Posterior cingulate gyrus (tissue), 11 donors: ENCODE results near the gene ARSD.
"Not testable (repeated sequence)": the region's sequence is repeated elsewhere in the genome, so short reads cannot be mapped to it uniquely, and the experiment has no call there.

Source experiments
- DNase-seq, 10 donors: peaks; one replicate each; pipeline versions ENCODE4 v3.0.0 to v3.0.0-alpha.2; 2020 to 2021; ENCODE audit warnings: mixed read lengths in 3 of 10
- intact Hi-C: fragments of 100-400 bp; cut with DNase I; formaldehyde crosslinking; loops from one replicate; pipeline ENCODE4 v1.15.1; 2023

ARSD gene, protein sequence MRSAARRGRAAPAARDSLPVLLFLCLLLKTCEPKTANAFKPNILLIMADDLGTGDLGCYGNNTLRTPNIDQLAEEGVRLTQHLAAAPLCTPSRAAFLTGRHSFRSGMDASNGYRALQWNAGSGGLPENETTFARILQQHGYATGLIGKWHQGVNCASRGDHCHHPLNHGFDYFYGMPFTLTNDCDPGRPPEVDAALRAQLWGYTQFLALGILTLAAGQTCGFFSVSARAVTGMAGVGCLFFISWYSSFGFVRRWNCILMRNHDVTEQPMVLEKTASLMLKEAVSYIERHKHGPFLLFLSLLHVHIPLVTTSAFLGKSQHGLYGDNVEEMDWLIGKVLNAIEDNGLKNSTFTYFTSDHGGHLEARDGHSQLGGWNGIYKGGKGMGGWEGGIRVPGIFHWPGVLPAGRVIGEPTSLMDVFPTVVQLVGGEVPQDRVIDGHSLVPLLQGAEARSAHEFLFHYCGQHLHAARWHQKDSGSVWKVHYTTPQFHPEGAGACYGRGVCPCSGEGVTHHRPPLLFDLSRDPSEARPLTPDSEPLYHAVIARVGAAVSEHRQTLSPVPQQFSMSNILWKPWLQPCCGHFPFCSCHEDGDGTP

DNA sequence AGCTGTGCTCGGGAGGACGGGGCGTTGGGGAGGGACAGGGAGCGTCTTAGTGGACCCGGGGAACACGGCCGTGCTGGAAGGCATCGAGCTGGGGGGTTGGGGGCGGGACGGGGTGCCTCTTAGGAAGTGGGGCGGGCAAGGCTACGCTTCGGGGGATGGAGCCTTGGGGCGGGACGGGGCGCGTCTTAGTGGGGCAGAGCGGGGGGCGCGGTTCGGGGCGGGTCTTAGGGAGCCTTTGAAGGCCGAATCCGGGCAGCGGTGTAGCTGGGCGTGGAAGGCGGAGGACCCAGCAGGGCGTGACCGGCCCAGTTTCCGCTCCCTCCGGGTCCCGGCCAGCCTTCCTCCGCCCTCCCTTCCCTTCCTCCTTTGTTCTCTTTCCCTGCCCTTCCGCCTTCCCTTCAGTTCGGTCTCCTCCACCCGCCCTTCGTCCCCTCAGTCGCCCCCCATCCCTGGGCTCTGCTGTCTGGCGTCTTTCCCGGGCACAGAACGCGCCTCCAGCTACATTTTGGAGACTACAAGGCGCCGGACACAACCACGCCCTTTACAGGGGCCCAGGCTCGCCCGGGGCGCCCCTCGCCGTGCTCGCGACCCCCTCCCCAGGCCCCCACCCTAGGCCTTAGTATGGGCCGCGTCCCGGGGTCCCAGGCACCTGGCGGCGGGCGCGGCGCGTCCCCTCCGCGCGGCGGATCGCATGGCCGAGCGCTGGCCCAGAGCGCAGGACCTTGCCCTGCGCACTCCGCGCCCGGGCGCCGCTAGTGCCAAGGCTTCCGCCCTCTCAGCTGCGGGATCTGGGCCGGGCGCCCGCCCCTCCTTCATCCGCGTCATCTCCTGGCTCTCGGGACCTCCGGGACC lies at the start of gene ARSD:
Gene ARSD (minus strand): TSS at position 757 of the 852 bp plus-strand sequence. CDS start 64 bp downstream, at position 693.
- peak; percentile 42 to 92 (median 56) for DNase-seq
- intact Hi-C loops = no loop called here

DNA sequence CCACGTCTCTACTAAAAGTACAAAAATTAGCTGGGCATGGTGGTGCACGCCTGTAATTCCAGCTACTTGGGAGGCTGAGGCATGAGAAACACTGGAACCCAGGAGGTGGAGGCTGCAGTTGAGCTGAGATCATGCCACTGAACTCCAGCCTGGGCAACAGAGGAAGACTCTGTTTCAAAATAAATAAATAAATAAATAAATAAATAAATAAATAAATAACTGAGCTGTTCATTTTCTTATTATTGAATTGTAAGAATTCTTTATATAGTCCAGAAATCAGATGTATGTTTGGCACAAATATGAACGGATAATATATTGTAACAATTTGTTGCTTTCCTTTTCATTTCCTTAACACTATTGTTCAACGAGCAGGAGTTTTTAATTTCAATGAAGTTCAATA lies 49.5 kb upstream of the ARSD start:
- DNase-seq, intact Hi-C loops: not testable (repeated sequence)

DNA sequence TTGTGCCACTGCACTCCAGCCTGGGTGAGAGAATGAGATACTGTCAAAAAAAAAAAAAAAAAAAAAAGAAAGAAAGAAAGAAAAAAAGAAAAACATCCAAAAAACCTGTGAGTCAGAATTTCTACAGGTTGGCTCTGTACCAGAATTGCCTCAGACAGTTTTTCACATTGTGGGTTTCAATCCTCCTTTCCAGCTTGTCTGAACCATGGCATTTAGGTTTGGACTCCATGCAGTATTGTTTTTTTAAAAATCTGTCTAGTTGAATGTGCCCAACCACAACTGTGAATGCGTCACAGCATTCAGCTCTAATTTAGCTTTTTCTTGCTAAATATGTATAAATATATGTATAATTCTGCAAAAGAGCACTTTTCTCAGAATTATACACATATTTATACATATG lies 45.8 kb upstream of the ARSD start:
- intact Hi-C loops = no loop called here
- no peak for DNase-seq

DNA sequence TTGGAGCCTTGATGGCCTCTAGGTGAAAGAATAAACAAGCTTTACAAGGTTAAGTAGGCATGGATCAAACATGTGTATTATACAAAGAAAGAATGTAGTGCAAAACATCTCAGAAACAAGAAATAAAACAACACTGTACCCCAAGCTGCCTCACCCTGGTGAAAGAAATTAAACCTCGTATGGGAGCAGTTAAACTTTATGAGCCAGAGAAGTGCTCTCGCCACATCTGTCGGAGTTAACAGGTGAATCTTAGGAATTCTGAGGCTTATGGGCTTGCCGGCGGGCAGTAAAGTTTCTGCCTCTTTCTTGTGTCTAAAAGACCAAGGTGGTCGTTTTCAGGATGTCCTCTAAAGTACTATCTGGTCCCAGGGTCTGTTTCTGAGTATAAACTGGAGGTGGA lies 43.3 kb upstream of the ARSD start:
- intact Hi-C loops = no loop called here
- no peak for DNase-seq

DNA sequence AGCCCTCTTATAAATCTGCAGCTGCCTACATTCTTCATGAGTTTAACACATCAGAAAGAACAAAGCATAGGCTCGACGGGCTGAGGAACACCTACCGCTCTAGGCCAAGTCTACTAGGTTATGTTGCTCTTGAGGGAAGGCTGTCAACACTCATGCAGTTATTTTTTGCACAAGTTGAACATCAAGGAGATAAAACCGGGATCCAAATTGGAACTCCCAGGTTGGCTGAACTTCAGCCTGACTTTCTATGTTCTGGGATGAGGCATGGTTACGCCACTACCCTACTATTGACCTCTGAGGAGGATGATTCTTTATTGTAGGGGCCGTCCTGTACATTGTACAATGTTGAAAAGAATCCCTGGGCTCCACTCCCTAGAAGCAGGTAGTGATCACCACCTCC lies 39.9 kb upstream of the ARSD start:
- intact Hi-C loops = no loop called here
- DNase-seq = no peak

DNA sequence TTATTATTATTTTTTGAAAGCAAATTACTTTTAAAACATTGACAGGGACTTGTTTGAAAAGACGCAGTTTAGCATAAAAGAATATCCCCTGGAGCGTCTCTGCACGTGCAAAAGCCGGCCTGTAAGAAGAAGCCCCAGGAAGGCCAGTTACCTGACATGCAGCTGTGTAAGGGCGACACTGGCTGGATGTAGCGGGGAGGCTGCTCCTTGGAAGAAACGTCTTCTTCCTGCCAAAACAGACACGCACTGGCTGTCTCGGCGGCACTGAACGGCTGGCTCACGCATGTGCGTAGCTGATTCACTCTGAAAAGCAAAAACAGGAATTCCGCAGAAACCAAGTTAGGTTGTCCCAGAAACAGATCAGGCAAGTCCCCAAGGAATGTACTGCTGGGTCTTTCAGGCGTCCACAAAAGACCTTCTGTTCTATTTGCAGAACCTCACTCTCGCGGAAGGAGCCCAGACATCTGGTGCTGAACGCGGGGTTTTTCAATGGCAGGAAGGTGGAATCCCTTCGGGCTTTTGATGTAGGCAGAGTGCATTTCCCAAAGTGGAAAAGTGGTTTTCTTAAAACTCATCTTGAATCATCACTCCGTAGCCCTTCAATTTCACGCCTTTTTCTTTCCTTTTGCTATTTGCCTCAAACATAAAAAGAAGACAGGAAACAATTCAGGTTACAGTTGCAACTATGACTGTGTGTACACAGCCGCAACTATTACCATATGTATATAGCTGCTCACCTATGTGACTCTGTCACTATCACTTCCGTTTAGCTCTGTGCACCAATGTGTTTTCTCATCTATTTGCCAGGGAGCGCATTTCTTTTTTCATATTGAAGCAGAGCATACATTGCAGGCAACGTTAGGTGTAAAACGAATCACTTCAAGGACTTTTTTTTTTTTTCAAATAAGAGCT lies 39.1 kb upstream of the ARSD start:
- intact Hi-C loops = no loop called here
- peak; percentile 10 to 92 (median 44) for DNase-seq

DNA sequence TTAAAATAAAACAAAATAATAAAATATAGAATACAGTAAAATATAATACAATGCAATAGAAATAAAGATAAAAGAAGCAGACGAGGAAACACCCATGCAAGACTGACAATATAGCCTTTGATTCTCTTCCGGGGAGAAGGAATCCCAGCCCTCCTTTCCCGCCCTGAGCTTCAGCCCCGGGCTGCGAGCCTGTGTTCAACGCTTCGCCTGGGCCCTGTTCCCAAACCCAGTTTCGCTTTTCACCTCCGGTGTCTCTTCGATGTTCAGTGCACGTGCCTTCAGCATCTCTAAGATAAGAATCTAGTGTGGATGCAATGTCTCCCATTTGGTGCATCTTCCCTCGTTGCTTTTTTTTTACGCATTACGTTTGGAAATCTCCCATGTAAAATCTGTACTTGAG lies 38.4 kb upstream of the ARSD start:
- DNase-seq = no peak
- intact Hi-C loops = no loop called here

DNA sequence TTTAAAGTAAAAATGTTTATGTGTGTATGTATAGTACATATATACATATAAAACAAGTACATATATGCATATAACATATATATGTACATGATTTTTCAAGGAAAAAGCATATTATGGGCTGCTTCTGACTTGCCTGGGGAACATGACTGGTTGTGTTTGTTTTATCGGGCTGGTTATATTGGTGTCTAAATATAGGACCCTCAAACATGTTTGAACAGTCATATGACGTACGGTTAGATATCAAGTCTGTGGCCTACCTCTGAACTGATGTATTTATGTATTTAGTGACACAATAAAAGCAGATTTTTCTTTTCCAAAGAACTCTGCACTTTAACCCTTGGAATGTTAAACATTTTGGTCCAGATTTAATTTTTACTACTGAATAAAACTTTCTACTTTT lies 37.9 kb upstream of the ARSD start:
- intact Hi-C loops = no loop called here
- no peak for DNase-seq

DNA sequence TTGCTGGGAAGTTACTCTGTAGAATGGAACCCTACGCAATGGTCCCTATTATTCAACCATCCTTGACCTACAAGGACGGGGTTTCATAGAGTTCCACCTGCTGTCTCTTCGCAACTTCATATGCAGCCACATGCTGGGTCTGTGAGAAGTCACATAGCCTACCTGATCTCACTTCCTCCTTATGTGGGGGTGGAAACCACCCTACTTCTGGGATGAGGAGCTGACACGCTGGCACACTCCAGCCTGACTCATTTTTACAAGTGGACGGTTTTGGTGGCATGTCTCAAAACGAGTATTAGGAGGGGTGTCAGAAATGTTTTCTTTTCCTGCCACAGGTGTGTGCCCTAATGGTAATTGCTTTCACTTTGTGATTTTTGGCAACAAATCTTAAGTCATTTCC lies 36.8 kb upstream of the ARSD start:
- DNase-seq = no peak
- intact Hi-C loops = no loop called here

DNA sequence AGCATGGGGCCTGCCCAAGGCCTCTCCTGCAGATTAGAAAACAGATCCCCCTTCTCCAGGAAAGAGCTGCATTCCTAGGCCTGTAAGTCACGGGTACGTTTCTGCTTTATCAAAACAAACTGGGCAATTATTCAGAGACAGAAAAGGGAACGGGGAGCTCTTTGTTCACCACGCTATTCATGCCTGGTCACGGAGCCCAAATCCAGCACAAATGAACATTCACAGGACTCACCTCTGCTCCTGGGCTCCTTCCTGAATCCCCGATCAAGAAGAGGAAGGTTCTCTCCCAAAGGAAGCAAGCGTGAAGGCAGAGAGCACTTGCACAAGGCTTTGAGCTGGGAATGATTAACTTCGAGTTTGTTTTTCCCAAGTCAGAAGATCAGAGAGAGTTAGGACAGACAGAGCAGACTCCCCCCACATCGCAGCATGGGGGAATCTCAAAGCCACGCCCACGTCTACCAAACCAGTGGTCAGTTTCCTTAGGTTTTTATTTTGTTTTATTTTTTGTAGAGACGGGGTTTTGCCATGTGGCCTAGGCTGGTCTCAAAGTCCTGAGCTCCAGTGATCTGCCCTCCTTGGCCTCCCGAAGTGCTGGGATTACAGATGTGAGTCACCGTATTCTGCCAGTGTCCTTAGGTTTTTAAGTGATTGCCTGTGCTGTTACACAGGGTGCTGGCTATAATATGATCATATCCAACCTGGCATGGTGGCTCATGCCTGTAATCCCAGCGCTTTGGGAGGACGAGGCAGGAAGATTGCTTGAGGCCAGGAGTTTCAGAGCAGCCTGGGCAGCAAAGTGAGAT lies 35.1 kb upstream of the ARSD start:
- intact Hi-C loops, DNase-seq: not testable (repeated sequence)

DNA sequence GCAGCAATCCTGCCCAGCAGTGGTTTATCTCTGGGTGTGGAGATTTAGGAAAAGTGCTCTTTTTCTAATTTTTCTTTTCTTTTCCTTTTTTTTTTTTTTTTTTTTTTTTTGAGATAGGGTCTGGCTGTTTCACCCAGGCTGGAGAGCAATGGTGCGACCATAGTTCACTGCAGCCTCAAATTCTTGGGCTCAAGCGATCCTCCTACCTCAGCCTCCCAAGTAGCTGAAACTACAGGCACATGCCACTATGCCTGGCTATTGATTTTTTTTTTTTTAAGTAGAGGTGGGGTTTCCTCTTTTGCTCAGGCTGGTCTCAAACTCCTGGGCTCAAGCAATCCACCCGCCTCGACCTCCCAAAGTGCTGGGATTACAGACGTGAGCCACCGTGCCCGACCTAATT lies 34.3 kb upstream of the ARSD start:
- intact Hi-C loops, DNase-seq: not testable (repeated sequence)

DNA sequence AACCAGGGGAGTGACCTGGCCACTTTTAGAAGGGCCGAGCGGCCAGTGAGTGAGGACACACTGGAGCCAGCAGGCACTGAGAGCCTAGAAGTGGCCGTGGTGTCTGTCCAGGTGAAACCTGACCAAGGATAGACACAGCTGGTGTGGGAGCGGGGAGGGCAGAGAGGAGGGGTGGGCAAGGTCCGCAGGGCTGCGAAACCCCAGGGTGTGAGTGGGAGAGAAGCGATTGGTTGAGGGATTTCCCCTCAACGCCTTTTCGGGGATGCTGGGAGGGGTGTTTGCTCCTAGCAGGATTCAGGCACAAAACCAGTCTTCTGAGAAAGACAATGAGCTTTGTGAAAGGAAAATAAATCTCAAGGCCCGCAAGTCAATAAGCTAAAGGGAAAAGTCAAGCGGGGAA lies 33.2 kb upstream of the ARSD start:
- intact Hi-C loops = no loop called here
- DNase-seq = no peak

DNA sequence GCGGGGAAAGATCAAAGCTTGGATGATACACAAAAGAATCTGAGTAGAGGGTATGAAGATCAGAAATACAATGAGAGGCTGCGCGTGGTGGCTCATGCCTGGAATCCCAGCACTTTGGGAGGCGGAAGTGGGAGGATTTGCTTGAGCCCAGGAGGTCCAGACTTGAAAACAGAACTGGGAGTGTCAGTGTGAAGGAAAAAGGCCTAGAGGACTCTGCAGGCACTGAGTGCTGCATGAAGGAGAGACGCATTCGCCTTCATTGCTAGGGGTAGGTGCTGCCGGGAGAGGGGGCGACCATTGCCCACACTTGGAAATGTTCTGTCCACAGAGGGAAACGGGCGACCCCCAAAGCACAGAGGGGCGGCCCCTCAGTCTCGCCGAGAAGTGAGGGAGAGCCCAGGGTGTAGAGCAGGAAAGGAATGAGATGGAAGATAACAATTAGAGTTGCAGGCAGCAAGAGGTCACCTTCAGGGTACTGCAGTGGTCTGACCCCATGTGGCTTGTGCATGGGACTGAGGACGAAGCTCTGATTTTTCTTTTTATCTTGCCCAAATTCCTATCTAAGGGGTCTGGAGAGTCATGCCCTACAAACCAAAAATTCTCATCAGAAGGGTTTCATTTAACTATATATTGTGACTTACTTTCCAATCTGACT lies 31.8 kb upstream of the ARSD start:
- intact Hi-C loops = no loop called here
- DNase-seq = no peak

DNA sequence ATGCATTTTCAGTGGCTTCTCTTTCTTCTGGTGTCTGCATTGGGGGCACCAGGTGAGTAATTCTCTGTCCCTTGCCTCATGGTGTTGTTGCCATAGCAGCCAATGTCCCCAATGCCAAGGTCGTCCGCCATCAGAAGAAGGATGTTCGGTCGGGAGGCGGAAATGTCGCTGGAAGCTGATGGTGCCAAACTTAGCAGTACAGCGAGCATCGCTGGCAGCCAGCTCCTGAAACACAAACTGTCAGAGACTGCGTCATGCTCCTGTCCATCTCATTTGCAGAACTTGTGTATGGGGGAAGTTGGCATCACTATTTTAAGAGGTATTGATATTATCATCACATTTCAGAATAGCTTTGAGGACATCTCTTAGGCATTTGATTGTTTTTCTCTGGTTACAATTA lies 29.1 kb upstream of the ARSD start:
- peak in 1 of 10 donors; percentile 37 for DNase-seq
- intact Hi-C loops = no loop called here

DNA sequence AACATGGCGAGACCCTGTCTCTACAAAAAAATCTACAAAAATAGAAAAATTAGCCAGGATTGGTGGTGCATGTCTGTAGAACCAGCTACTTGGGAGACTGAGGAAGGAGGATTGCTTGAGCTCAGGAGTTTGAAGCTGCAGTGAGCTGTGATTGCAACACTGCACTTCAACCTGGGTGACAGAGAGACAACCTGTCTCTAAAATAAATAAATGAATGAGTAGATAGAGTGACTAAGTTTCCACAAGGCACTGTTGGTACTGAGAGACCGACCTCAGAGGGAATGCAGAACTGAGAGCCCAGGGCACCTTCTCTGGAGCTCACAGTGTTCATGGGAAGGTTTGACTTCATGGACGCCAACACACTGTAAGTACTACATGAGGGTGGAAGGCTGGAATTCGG lies 26.7 kb upstream of the ARSD start:
- peak in 1 of 10 donors; percentile 30 for DNase-seq
- intact Hi-C loops = no loop called here

DNA sequence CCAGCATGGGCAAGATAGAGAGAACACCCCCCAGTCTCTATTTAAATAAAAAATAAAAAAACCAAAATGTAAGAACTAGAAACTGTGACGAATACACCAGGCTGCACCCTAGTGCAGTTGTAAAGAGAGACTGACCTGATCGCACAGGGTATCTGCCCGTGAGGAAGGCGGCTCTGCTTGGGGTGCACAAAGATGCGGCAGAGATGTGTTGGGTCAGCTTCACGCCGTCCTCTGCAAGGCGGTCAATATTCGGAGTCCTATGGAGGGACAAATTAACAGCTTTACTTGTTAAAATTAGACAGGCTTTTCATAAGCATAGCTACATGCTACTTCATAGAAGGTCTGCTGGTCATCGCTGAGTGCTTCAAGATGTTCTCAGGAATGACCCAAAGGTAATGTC lies 26.1 kb upstream of the ARSD start:
- DNase-seq = no peak
- intact Hi-C loops = no loop called here

DNA sequence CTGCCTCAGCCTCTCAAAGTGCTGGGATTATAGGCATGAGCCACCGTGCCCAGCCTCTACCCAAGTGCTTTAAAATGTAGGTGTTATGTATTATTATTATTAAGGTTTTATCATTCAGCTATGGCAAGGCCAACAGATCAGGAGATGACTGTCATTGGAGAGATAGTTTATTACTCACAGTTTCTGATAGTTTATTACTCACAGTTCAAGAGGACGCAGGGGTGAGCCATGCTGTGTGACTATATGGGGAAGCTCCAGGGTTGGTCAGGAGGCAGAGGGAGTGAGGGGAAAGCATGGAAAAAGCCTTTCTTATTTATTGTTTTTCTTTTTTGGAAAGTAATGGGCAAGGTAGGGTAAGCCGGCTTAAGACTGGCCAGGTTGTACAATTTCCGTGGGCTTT lies 25.4 kb upstream of the ARSD start:
- peak in 1 of 10 donors; percentile 2 for DNase-seq
- intact Hi-C loops = no loop called here

DNA sequence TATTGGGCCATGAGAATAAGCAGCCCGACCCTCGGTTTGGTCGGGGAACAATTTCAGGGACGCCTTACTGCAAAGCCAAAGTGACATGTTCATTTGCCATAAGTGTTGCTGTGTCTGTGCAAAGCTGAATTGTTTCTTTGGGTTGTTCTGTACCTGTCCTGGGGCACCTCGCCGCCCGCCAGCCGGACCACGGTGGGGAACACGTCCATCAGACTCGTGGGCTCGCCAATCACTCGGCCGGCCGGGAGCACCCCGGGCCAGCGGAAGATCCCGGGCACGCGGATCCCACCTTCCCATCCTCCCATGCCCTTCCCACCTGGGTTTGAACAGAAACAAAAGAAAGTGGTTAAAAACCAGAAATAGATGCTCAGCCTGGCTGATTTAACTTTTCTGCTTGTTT lies 8.8 kb upstream of the ARSD start:
- intact Hi-C loops = not testable (repeated sequence)
- peak in 1 of 10 donors; percentile 32 for DNase-seq
